Stimulated activated memory B cell treated with anti-CD40 and anti-IgM and Interleukin-4, amounts not matched to agents 10 μg/mL and 1 μg/mL and 100 μg/mL, for 72 hours (primary cell): Measurements from ENCODE around the gene GP9.
"Not testable (repeated sequence)": the region's sequence is repeated elsewhere in the genome, so short reads cannot be mapped to it uniquely, and the experiment has no call there.

Experiments used
- ATAC-seq: fragments of 150-1000 bp; cut with Tn5 transposase; 2 replicates; pipeline ENCODE4 v1.10.0; 2021
- H3K27ac Mint-ChIP-seq: one replicate; pipeline ENCODE4 v1.8.0; 2022; ENCODE audit warnings: mild to moderate bottlenecking, mixed read lengths
- H3K27me3 Mint-ChIP-seq: one replicate; pipeline ENCODE4 v1.8.0; 2022; ENCODE audit warnings: mixed read lengths
- H3K36me3 Mint-ChIP-seq: one replicate; pipeline ENCODE4 v1.8.0; 2022; ENCODE audit warnings: mixed read lengths
- H3K4me1 Mint-ChIP-seq: one replicate; pipeline ENCODE4 v1.8.0; 2022; ENCODE audit warnings: mixed read lengths
- H3K4me3 Mint-ChIP-seq: one replicate; pipeline ENCODE4 v1.8.0; 2022; ENCODE audit warnings: mild to moderate bottlenecking, moderate library complexity, mixed read lengths
- H3K9me3 Mint-ChIP-seq: one replicate; pipeline ENCODE4 v1.8.0; 2022; ENCODE audit warnings: mixed read lengths

The GP9 gene

GRCh38 chr3:129103296-129103695 is 42.7 kb downstream of the GP9 start:
- Mint-ChIP-seq H3K27ac (peak overlapping the region; percentile 28), H3K36me3 (peaks cover 24% of the 10 kb centered on the region), H3K27me3 (no peaks in the 10 kb centered on the region), H3K4me3 (no peak overlapping the region), H3K4me1 (peaks cover 7% of the 10 kb centered on the region), H3K9me3 (peaks cover 2% of the 10 kb centered on the region)
- no peak for ATAC-seq

GRCh38 chr3:129104051-129104450 is 43.5 kb downstream of the GP9 start:
- Mint-ChIP-seq H3K4me1 (peaks cover 7% of the 10 kb centered on the region), H3K27ac (no peak overlapping the region), H3K4me3 (no peak overlapping the region), H3K9me3 (no peaks in the 10 kb centered on the region), H3K27me3 (no peaks in the 10 kb centered on the region), H3K36me3 (peaks cover 20% of the 10 kb centered on the region)
- ATAC-seq, result no peak

- Mint-ChIP-seq H3K36me3 (peaks cover 18% of the 10 kb centered on the region), H3K27ac (no peak overlapping the region), H3K4me1 (peaks cover 7% of the 10 kb centered on the region), H3K9me3 (no peaks in the 10 kb centered on the region), H3K4me3 (no peak overlapping the region), H3K27me3 (no peaks in the 10 kb centered on the region)
- no peak for ATAC-seq
These were observed 44.0 kb downstream of the GP9 start for GRCh38 chr3:129104498-129105079.

- Mint-ChIP-seq H3K36me3 (peaks cover 20% of the 10 kb centered on the region), H3K27me3 (no peaks in the 10 kb centered on the region), H3K27ac (no peak overlapping the region), H3K9me3 (no peaks in the 10 kb centered on the region), H3K4me3 (no peak overlapping the region), H3K4me1 (peaks cover 7% of the 10 kb centered on the region)
- ATAC-seq, result no peak
These were observed 45.3 kb downstream of the GP9 start for GRCh38 chr3:129105862-129106261.

GRCh38 chr3:129106320-129106719 is 45.7 kb downstream of the GP9 start:
- Mint-ChIP-seq H3K36me3 (peaks cover 24% of the 10 kb centered on the region), H3K27ac (no peak overlapping the region), H3K4me1 (peaks cover 7% of the 10 kb centered on the region)

GRCh38 chr3:129106866-129107565 is 46.4 kb downstream of the GP9 start:
- H3K4me3 Mint-ChIP-seq, result no peak overlapping the region
- H3K4me1 Mint-ChIP-seq, result peaks cover 7% of the 10 kb centered on the region
- no peak for ATAC-seq
- H3K27ac Mint-ChIP-seq, result no peak overlapping the region
- no peaks in the 10 kb centered on the region for H3K9me3 Mint-ChIP-seq
- no peaks in the 10 kb centered on the region for H3K27me3 Mint-ChIP-seq
- peaks cover 24% of the 10 kb centered on the region for H3K36me3 Mint-ChIP-seq

More at GRCh38 chr3:129106320-129106719, 45.7 kb downstream of the GP9 start:
- no peak for ATAC-seq
- Mint-ChIP-seq H3K4me3 (no peak overlapping the region), H3K9me3 (no peaks in the 10 kb centered on the region), H3K27me3 (no peaks in the 10 kb centered on the region)

- no peak for ATAC-seq
- Mint-ChIP-seq H3K27me3 (no peaks in the 10 kb centered on the region), H3K9me3 (no peaks in the 10 kb centered on the region), H3K4me1 (peaks cover 7% of the 10 kb centered on the region), H3K36me3 (peaks cover 24% of the 10 kb centered on the region), H3K4me3 (no peak overlapping the region), H3K27ac (no peak overlapping the region)
These were observed 47.2 kb downstream of the GP9 start for GRCh38 chr3:129107793-129108192.

GRCh38 chr3:129111076-129111780 is 50.6 kb downstream of the GP9 start:
- not testable (repeated sequence) for H3K4me1 Mint-ChIP-seq
- peaks cover 25% of the 10 kb centered on the region for H3K36me3 Mint-ChIP-seq

More at GRCh38 chr3:129111076-129111780, 50.6 kb downstream of the GP9 start:
- ATAC-seq, H3K9me3 Mint-ChIP-seq, H3K27ac Mint-ChIP-seq, H3K4me3 Mint-ChIP-seq, H3K27me3 Mint-ChIP-seq: not testable (repeated sequence)
